CD4-positive, alpha-beta T cell treated with Interferon gamma for 1 hour (primary cell): ENCODE results near the gene OR4D1.
A peak's percentile ranks its signal among the peaks of the same experiment; 100 is the strongest.

Experiments used
- DNase-seq: peaks from one replicate; pipeline ENCODE4 v3.0.0-alpha.2; 2020

Gene OR4D1

DNA sequence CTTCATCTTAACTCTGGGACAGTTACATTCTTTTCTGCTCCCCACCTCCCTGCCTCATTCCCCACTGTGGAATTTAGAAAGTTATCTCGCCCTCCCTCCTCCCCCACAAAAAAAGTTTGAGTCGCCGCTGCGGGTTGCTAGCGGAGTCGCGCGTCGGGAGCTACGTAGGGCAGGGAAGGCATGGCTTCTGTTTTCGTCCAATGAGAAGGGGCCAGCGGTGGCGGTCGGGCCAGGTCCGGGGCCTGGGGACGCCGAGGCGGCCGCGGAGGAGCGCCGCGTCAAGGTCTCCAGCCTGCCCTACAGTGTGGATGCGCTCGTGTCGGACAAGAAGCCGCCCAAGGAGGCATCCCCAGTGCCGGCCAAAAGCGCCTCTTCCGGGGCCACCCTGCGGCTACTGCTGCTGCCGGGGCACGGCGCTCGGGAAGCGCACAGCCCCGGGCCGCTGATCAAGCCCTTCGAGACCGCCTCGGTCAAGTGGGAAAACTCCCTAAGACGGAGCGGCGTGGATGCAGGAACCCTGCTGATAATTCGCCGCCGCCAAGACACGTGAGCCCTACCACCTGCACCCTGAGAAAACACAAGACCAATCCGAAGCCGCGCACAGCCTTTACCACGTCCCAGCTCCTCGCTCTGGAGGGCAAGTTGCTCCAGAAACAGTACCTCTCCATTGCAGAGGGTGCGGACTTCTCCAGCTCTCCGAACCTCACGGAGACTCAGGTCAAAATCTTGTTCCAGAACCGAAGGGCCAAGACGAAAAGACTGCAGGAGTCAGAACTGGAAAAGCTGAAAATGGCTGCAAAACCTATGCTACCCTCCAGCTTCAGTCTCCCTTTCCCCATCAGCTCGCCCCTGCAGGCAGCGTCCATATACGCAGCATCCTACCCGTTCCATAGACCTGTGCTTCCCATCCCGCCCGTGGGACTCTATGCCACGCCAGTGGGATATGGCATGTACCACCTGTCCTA is 8.9 kb downstream of the OR4D1 start:
- DNase-seq, result peak; percentile 49

DNA sequence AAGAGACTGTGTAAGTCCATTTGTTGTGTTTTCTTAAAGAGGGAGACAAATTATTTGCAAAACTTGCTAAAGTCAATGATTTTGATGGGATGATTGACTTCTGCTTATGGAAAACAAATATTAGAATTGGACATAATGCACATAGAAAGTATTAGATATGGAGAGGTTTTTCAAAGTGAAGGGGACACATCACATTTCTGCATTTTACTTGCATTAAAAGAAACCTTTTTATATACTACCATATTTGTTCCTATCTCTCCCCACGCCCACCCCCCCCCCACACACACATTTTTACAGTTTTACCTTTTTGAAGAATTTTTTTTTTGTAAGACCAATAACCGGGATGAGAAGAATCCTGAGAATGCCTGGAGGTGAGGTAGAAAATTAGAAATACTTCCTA is 10.0 kb downstream of the OR4D1 start:
- no peak for DNase-seq

- no peak for DNase-seq
These were observed 13.4 kb downstream of the OR4D1 start for GRCh38 chr17:58161566-58161965.

DNA sequence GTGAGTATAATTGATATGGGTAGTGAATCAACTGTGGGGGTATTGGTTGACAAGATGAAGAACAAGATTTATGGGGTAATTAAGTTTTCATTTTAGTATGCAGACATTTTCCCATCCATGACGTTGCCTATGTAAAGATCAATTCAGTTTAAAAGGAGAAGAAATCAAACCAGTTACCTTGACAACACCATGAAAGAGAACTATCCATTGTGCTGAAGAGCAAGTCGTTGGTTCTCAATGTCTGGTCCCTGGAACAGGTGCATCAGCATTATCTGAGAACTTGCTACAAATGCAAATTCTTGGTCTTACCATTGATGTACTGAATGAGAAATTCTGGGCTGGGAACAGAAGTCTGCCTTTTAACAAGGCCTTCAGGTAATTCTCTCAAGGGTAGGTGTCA is 17.8 kb downstream of the OR4D1 start:
- DNase-seq, result no peak

GRCh38 chr17:58166682-58167081 is 18.5 kb downstream of the OR4D1 start, which contains the start of gene OR4D2:
Gene OR4D2 (plus strand): TSS chr17:58166982. CDS start chr17:58169656, 2,674 bp downstream.
- no peak for DNase-seq

- DNase-seq, result no peak
These were observed 22.4 kb downstream of the OR4D1 start for GRCh38 chr17:58170622-58171021.

DNA sequence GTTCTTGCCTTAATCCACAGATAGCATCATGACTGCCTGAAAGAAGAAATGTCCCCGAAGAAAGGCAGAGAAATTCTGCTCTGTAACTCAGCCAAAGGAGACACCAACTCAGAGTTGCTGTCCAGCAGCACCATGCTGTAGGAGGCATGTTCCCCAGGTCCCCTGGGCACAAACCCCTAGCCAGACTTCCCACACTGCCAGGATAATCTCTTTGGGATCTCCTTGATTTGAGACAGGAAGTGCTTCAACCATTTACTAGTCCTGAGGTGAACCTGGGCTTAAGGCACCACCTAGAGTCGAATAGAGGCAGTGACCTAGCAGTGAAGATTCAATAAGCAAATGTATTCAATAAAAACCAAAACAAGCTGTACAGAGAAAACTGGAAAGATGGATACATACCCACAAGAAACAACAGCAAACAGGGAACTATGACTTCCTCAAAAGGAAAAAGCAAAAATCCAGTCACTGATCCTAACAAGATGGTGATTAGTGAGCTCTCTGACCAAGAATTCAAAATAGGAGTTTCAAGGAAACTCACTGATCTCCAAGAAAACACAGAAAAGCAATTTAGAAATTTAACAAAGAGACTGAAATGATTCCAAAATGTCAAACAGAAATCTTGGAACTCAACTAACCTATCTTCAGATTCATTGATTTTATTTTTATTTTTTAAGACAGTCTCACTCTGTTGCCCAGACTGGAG is 24.3 kb downstream of the OR4D1 start:
- peak; percentile 29 for DNase-seq

DNA sequence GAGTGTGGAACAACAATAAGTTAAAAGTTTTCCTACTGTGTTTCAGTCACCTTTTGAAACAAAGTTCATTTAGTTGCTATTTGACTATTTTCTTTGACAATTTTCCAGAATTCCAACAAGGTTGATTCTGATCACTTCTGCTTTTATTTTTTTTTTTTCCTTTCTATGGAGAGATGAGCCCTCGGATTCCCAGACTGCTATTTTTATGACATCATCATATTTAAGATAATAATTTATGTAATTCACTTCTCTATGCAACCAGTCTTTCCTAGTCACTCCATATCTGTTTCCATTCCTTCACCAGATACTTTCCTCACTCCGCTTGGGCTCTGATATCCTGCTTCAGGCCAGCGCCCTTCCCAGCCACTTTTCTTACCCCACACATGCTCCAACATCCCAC is 26.7 kb downstream of the OR4D1 start:
- DNase-seq, result no peak

DNA sequence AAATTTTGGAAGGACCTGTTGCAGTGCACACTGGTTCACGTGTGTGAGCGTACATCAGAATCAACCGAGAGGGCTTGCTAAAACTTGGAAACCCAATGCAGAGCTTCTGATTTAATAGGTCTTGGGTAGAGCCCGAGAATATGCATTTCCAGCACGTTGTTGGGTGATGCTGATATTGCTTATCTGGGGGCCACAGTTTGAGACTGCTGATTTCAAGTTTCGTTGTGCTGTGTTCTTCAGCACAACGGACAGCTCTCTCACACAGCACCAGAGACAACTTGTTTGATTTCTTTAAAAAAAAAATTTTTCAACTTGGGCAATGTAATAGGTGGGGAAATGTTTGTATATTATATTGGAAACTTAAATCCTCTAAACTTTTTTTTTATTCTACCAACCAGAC is 28.0 kb downstream of the OR4D1 start:
- DNase-seq, result no peak

DNA sequence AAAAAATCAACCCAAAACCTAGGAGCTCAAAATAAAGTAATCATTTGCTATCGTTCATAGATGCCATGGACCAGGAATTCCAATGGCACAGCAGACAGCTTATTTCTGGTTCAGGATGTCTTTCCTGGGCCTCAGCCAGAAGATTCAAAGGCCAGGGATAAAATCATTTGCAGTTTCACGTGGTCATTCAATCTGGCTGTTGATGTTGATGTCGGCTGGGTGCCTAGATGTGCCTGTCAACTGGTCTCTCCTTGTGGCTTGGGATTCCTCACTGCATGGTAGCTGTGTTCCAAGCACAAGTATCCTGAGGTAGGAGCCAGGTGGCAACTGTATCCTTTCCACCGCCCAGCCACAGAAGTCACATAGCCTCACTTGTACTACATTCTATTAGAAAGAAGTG is 33.6 kb downstream of the OR4D1 start:
- DNase-seq, result no peak

DNA sequence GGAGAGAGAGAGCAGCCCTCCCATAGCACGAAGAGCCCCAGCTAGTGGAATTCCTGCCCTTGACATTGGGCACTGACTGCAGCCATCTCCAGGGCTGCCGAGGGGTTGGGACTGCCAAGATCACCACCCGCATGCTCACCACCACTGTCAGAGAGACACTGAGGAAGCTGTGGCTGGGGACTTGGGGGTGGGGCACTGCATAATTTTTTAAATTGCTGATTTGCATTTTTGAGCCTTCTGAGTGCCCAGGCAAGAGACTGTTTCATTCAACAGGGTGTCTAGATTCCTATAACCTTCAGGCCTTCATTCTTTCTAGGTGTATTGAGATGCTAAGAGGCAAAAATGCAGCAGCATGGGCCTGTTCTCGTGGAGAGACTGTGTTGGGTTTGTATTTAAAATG is 35.3 kb downstream of the OR4D1 start:
- DNase-seq, result no peak

DNA sequence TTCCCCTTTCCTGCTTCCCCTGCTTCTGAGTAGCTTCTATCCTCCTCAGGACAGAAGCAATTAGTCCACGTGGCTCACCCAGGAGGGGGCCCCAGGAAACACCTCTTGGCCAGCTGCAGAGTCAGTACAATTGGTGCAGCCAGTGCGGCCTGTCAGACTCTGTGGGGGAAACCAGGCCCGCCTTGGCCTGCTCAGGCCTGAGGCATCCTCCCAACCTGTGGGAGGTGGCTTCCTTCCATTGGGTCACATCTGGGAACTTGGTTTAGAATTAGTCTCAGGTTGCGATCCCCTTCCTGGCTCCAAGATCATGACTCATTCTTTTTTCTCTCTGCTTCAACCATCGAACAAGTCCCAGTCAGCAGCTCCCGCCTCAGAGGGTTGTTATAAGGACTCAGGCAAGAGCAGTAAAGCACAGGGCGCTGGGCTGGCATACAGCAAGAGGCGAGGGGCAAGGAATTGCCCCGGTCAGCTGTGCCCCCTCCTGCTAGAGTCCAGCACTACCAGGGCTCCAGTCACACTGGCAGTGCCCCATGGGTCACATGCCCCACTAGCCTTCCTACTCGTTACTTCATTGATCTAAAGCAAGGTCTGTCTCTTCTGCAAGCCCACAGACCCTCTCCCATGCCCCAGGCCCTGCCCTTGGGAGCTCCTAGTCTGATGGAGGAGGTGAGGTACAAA is 36.3 kb downstream of the OR4D1 start:
- no peak for DNase-seq

- no peak for DNase-seq
These were observed 37.0 kb downstream of the OR4D1 start for GRCh38 chr17:58184986-58185761.

- no peak for DNase-seq
These were observed 38.4 kb downstream of the OR4D1 start for GRCh38 chr17:58186591-58186990.

DNA sequence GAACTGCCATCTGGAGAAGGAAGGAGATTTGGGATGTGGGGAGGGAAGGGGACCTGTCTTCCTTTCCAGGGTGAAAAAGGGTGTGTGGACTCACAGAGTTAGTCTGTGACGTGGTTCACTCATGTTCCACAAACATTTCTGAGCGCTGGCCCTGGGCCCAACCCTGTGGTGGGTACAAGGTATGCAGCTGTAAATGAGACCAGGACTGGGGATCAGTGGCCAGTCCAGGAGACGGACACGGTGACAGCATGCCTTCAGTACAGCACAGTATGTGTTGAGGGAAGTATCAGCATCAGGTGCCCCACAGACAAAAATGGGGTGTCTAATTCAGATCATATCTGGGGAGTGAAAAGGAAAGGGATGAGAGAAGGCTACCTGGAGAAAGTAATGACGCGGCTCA is 38.9 kb downstream of the OR4D1 start:
- DNase-seq, result no peak

- no peak for DNase-seq
These were observed 39.5 kb downstream of the OR4D1 start for GRCh38 chr17:58187675-58188074.

GRCh38 chr17:58189436-58190146 is 41.4 kb downstream of the OR4D1 start:
- no peak for DNase-seq

- DNase-seq, result no peak
These were observed 43.2 kb downstream of the OR4D1 start for GRCh38 chr17:58191241-58191896.

- DNase-seq, result no peak
These were observed 44.4 kb downstream of the OR4D1 start, which contains the start of gene EPX for GRCh38 chr17:58192612-58193011. Gene EPX (plus strand): TSS chr17:58192726. CDS start chr17:58192847, 121 bp downstream.

GRCh38 chr17:58193641-58194255 is 45.6 kb downstream of the OR4D1 start:
- no peak for DNase-seq
